HepG2 (cell line): Measurements from ENCODE around the gene YJEFN3. TPM values are rescaled to one million over a fixed set of nuclear protein-coding genes. Genes with fewer than 3 reads are reported as not detected.

Source experiments
- ATAC-seq: fragments of 200-7000 bp; cut with Tn5 transposase; 3 replicates; pipeline ENCODE4 v1.9.1; 2020; ENCODE audit warnings: mild to moderate bottlenecking, moderate library complexity
- BruUV-seq: library from RNA; stranded (reverse); fragments of 400-500 nt; replicated peaks from 2 replicates; lab custom pipeline; 2021; lab: Mats Ljungman, UMichigan
- CTCF ChIA-PET: fragments of 300-600 bp; formaldehyde crosslinking; extraction: SDS; loops from one replicate; lab custom pipeline; 2021; ENCODE audit warnings: low total read pairs, inconsistent platforms, low intra/inter-chr PET ratio; lab: Yijun Ruan, JAX
- POLR2A ChIA-PET: fragments of 350-600 bp; sonication (Branson Sonifier 250); formaldehyde crosslinking; loops from one replicate; lab custom pipeline; 2020; ENCODE audit warnings: antibody characterized with exemption, inconsistent platforms; lab: Yijun Ruan, JAX
- DNase-seq: peaks from one replicate; pipeline ENCODE4 v3.0.0-alpha.2; 2015; ENCODE audit warnings: low spot score
- FAIRE-seq: peaks from 3 replicates; lab custom pipeline; 2011; peaks lifted over from hg19 to GRCh38; lab: Jason Lieb, UNC
- H2AFZ ChIP-seq: one replicate; pipeline ENCODE4 v1.6.1; 2011; ENCODE audit warnings: low read length, inconsistent platforms
- H3K27ac ChIP-seq: fragments of 300-600 bp; 3 replicates; pipeline ENCODE4 v1.8.0; 2011; ENCODE audit warnings: mixed run types, mild to moderate bottlenecking, mixed read lengths, low read length, inconsistent platforms; ENCODE audit not compliant: insufficient read depth; ENCODE audit errors: extremely low read length
- H3K27me3 ChIP-seq, 2 experiments: fragments of 200-600 bp in 1 of 2; 2 replicates in 1 of 2; 3 replicates in 1 of 2; pipeline versions ENCODE4 v1.6.0 to v1.8.0; 2011; ENCODE audit warnings: low read length in 2 of 2, mild to moderate bottlenecking in 2 of 2, moderate library complexity in 2 of 2, inconsistent platforms in 1 of 2; ENCODE audit not compliant: insufficient read depth in 2 of 2, control insufficient read depth in 1 of 2
- H3K36me3 ChIP-seq, 2 experiments: fragments of 200-600 bp in 1 of 2; replicated peaks in 1 of 2; 2 replicates in 1 of 2; 3 replicates in 1 of 2; pipeline versions ENCODE4 v1.5.1 to v1.8.0; 2011; ENCODE audit warnings: low read length in 2 of 2, inconsistent platforms in 1 of 2; ENCODE audit not compliant: insufficient read depth in 2 of 2, control insufficient read depth in 1 of 2
- H3K4me1 ChIP-seq: 2 replicates; pipeline ENCODE4 v1.5.1; 2012; ENCODE audit warnings: low read length, inconsistent platforms; ENCODE audit not compliant: insufficient read depth
- H3K4me2 ChIP-seq: 2 replicates; pipeline ENCODE4 v1.6.0; 2011; ENCODE audit warnings: low read depth, low read length, inconsistent platforms
- H3K4me3 ChIP-seq, 3 experiments: fragments of 200-600 bp in 1 of 3; sonication (generic), shearing (Covaris generic) in 1 of 3; replicated peaks in 1 of 3; 2 replicates each; pipeline ENCODE4 v1.5.1; 2011 to 2016; ENCODE audit warnings: low read length in 3 of 3, inconsistent platforms in 2 of 3, low read depth in 2 of 3, mild to moderate bottlenecking in 2 of 3, control low read depth in 1 of 3, mixed read lengths in 1 of 3; ENCODE audit not compliant: insufficient read depth in 1 of 3
- H3K79me2 ChIP-seq: one replicate; pipeline ENCODE4 v1.6.1; 2011; ENCODE audit warnings: low read length, inconsistent platforms; ENCODE audit not compliant: insufficient read depth
- H3K9ac ChIP-seq: 2 replicates; pipeline ENCODE4 v1.6.0; 2011; ENCODE audit warnings: mild to moderate bottlenecking, low read depth, low read length, inconsistent platforms; ENCODE audit not compliant: insufficient read depth
- H3K9me3 ChIP-seq: 2 replicates; pipeline ENCODE4 v1.5.1; 2012; ENCODE audit warnings: mild to moderate bottlenecking, low read length
- H4K20me1 ChIP-seq: 2 replicates; pipeline ENCODE4 v1.6.0; 2011; ENCODE audit warnings: inconsistent platforms, mild to moderate bottlenecking, low read length, moderate library complexity; ENCODE audit not compliant: insufficient read depth
- ARID5B ChIP-seq: IDR thresholded peaks from 2 replicates; pipeline ENCODE4 v1.4.0; 2020; ENCODE audit warnings: mild to moderate bottlenecking, missing genetic modification reagents
- CENPBD1 ChIP-seq: sonication (generic); formaldehyde crosslinking; IDR thresholded peaks from 2 replicates; pipeline ENCODE4 v1.8.0; 2022; ENCODE audit warnings: missing genetic modification reagents, low read depth, mild to moderate bottlenecking, borderline replicate concordance
- E2F2 ChIP-seq: sonication (generic); formaldehyde crosslinking; IDR thresholded peaks from 2 replicates; pipeline ENCODE4 v1.4.0; 2020; ENCODE audit warnings: missing genetic modification reagents, borderline replicate concordance
- FOXK1 ChIP-seq: sonication (generic); formaldehyde crosslinking; IDR thresholded peaks from 2 replicates; pipeline ENCODE4 v1.4.0; 2020; ENCODE audit warnings: low read depth, missing genetic modification reagents, borderline replicate concordance
- HDAC2 ChIP-seq: sonication (generic); formaldehyde crosslinking; IDR thresholded peaks from 2 replicates; pipeline ENCODE4 v1.4.0; 2020; ENCODE audit warnings: missing genetic modification reagents
- HHEX ChIP-seq: IDR thresholded peaks from 2 replicates; pipeline ENCODE4 v1.6.1; 2016; ENCODE audit warnings: control low read depth
- HOXA3 ChIP-seq: sonication (generic); formaldehyde crosslinking; IDR thresholded peaks from 2 replicates; pipeline ENCODE4 v1.5.0; 2020; ENCODE audit warnings: missing genetic modification reagents
- NFE2L1 ChIP-seq: sonication (generic); formaldehyde crosslinking; IDR thresholded peaks from 2 replicates; pipeline ENCODE4 v1.4.0; 2020; ENCODE audit warnings: missing genetic modification reagents, mild to moderate bottlenecking, borderline replicate concordance
- PAX8 ChIP-seq: sonication (generic); formaldehyde crosslinking; IDR thresholded peaks from 2 replicates; pipeline ENCODE4 v1.8.0; 2022; ENCODE audit warnings: mild to moderate bottlenecking, missing genetic modification reagents, borderline replicate concordance
- PHF8 ChIP-seq: sonication (generic); formaldehyde crosslinking; IDR thresholded peaks from 2 replicates; pipeline ENCODE4 v1.5.0; 2020; ENCODE audit warnings: missing genetic modification reagents
- RXRA ChIP-seq: sonication (generic); formaldehyde crosslinking; IDR thresholded peaks from 2 replicates; pipeline ENCODE4 v1.5.1; 2020; ENCODE audit warnings: missing genetic modification reagents
- ZBTB46 ChIP-seq: sonication (generic); formaldehyde crosslinking; IDR thresholded peaks from 2 replicates; pipeline ENCODE4 v1.4.0; 2020; ENCODE audit warnings: mild to moderate bottlenecking, missing genetic modification reagents, borderline replicate concordance
- ZNF225 ChIP-seq: sonication (generic); formaldehyde crosslinking; IDR thresholded peaks from 2 replicates; pipeline ENCODE4 v1.4.0; 2020; ENCODE audit warnings: mild to moderate bottlenecking, missing genetic modification reagents
- ZNF282 ChIP-seq: fragments of 450-650 bp; IDR thresholded peaks from 2 replicates; pipeline ENCODE4 v1.6.1; 2018; ENCODE audit not compliant: partially characterized antibody
- WGBS: methylation state at CpG from one replicate; pipeline ENCODE4 v1.1.6; 2017; ENCODE audit warnings: low lambda C conversion rate; 5-methylcytosine and 5-hydroxymethylcytosine counted together
- in situ Hi-C: cut with HindIII; loops from 2 replicates; pipeline ENCODE4 v1.10.0; 2017; ENCODE audit warnings: low pct_unique_long_range_greater_than_20kb; ENCODE audit not compliant: extremely low pct_ligation_motif_present
- intact Hi-C: fragments of 100-400 bp; cut with micrococcal nuclease; formaldehyde crosslinking; loops from one replicate; pipeline ENCODE4 v1.10.0; 2022; ENCODE audit not compliant: unreplicated experiment
- polyA plus RNA-seq, 8 experiments: library from polyadenylated mRNA; depleted of rRNA in 3 of 8; stranded (reverse) in 7 of 8; unstranded in 1 of 8; fragments of >200 nt; fragmentation: Illumina TruSeq in 4 of 8; extraction: Trizol in 4 of 8; gene quantifications; 2 replicates each; pipeline versions ENCODE4 v1.2.1 to v1.2.3, GENCODE V29; 2011 to 2016; ENCODE audit warnings: low read depth in 4 of 8, missing spikeins in 1 of 8, mixed read lengths in 1 of 8; ENCODE audit not compliant: insufficient read depth in 1 of 8
- total RNA-seq, 5 experiments: library from RNA; depleted of rRNA; stranded (reverse); fragments of >200 nt; fragmentation: Illumina TruSeq; extraction: Trizol; gene quantifications; 2 replicates each; pipeline ENCODE4 v1.2.3, GENCODE V29; 2016; ENCODE audit warnings: low read depth in 1 of 5

The YJEFN3 gene
- total and polyA plus RNA-seq, 2 of the 13 experiments (the other 11 are each of a cell fraction or from before 2014, with no cell fraction given), result 0.89 to 4.0 TPM

GRCh38 chr19:19579533-19580361 lies 51.0 kb downstream of the YJEFN3 start:
- no peaks in the 10 kb centered on the region for H3K9me3 ChIP-seq
- intact Hi-C loops, result no loop called here
- no TSS peak for BruUV-seq
- ATAC-seq, result no peak
- ChIA-PET CTCF (no interaction called here), POLR2A (no interaction called here)
- H3K4me1 ChIP-seq, result no peaks in the 10 kb centered on the region
- 57% methylated on average over 21 of the region's 25 CpGs for WGBS
- FAIRE-seq, result no peak
- no peaks in the 10 kb centered on the region for H4K20me1 ChIP-seq
- in situ Hi-C loops, result no loop called here
- no peak for DNase-seq
- no peaks in the 10 kb centered on the region for H3K36me3 ChIP-seq
- peaks cover 0 to 6% of the 10 kb centered on the region in 2 experiments; a peak in 3 of 5 replicates for H3K27me3 ChIP-seq
- H3K79me2 ChIP-seq, result no peaks in the 10 kb centered on the region
- H3K4me3 ChIP-seq, result no peak overlapping the region
- no peak overlapping the region for H3K9ac ChIP-seq
- no peak overlapping the region for H3K4me2 ChIP-seq
- H2AFZ ChIP-seq, result no peak overlapping the region
- no peak overlapping the region for H3K27ac ChIP-seq
- TF ChIP-seq ZNF282 (no peak), PAX8 (CRISPR knock-in tag) (no peak), RXRA (CRISPR knock-in tag) (no peak), PHF8 (CRISPR knock-in tag) (no peak), FOXK1 (CRISPR knock-in tag) (no peak), HOXA3 (CRISPR knock-in tag) (no peak), HDAC2 (CRISPR knock-in tag) (no peak), ZNF225 (CRISPR knock-in tag) (no peak), HHEX (no peak), E2F2 (CRISPR knock-in tag) (no peak), CENPBD1 (CRISPR knock-in tag) (no peak), NFE2L1 (CRISPR knock-in tag) (no peak), ZBTB46 (CRISPR knock-in tag) (no peak), ARID5B (CRISPR knock-in tag) (no peak)
